Epidermal melanocyte (primary cell): ENCODE measurements around the gene FSCB.
"Not testable (repeated sequence)": the region's sequence is repeated elsewhere in the genome, so short reads cannot be mapped to it uniquely, and the experiment has no call there.

Experiments used
- DNase-seq: peaks from one replicate; pipeline ENCODE4 v3.0.0; 2011; ENCODE audit warnings: low spot score; ENCODE audit not compliant: insufficient read length

Gene FSCB, protein sequence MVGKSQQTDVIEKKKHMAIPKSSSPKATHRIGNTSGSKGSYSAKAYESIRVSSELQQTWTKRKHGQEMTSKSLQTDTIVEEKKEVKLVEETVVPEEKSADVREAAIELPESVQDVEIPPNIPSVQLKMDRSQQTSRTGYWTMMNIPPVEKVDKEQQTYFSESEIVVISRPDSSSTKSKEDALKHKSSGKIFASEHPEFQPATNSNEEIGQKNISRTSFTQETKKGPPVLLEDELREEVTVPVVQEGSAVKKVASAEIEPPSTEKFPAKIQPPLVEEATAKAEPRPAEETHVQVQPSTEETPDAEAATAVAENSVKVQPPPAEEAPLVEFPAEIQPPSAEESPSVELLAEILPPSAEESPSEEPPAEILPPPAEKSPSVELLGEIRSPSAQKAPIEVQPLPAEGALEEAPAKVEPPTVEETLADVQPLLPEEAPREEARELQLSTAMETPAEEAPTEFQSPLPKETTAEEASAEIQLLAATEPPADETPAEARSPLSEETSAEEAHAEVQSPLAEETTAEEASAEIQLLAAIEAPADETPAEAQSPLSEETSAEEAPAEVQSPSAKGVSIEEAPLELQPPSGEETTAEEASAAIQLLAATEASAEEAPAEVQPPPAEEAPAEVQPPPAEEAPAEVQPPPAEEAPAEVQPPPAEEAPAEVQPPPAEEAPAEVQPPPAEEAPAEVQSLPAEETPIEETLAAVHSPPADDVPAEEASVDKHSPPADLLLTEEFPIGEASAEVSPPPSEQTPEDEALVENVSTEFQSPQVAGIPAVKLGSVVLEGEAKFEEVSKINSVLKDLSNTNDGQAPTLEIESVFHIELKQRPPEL

DNA sequence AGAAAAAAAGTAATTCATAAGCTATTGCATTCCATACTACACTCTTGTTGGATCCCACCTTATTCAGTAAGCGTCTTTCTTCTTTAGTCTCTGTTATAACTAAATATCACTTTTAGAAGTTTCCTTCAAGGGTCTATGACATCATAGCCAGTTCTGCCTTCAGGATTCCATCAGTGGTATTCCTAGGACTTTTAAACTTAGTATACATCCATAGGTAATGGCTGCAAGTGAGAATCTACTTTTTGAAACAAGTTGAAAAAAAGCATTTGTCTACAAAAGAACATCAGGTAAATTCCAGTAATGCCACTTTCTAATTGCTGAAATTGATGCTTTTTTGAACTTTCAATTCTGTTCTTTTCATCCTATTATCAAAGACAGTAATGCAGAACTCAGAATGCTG, at the start of gene FSCB:
TSS of gene FSCB (minus strand) at position 101 of the 400 bp plus-strand sequence. CDS start 296 bp downstream, outside the sequence.
- no peak for DNase-seq

DNA sequence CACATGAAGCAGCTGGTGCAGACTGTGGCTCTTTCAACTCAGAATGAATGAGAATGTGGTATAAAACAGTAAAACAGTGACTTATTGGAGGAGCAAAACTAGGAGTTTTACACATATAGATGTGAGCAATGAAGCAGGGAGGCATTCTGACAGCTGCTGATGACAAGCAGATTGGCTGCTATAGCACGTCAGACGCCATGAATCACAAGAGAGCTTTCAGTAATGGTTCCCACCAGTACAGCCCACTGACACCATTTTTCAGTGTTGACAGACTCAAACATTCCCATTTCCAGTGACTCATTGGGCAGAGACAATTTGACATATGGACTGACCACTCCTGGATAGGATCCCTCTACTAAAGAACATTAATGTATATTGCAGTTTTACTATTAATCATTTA, 24.6 kb upstream of the FSCB start:
- no peak for DNase-seq

DNA sequence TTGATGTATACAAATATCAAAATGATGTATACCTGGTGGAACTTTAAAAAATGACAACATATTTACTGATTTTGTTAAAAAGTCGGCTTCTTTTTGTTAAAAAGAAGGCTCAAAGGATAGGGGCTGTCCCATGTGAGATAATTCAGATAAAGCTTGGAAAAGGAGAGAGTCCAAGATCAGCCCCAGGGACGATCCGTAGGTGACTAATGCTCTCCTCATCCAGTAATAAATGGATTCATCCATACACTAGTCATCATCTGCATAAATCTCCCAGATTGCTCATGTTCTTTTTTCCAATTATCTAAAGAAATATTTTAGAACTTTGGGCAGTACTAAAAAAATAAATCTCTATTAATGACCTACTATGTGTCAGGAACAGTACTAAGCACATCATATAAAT, 23.4 kb upstream of the FSCB start:
- DNase-seq: no peak

DNA sequence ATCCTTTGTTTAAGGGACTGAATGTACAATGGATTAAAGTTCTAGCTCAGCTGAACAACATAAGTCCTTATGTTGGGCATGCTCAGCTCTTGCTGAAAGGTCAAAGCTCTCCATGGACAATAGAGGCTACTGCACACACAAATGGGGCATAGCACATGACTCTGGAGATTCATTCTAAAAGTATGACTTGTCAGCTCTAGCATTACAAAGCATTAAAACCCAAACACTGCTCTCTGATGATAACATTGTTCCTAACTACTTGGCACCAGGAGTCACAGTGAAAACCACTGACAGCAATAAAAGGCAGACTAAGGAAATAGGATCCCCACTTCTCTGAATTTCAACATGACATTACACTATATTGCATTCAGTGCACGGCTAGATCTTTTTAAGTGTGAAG, 21.9 kb upstream of the FSCB start:
- no peak for DNase-seq

DNA sequence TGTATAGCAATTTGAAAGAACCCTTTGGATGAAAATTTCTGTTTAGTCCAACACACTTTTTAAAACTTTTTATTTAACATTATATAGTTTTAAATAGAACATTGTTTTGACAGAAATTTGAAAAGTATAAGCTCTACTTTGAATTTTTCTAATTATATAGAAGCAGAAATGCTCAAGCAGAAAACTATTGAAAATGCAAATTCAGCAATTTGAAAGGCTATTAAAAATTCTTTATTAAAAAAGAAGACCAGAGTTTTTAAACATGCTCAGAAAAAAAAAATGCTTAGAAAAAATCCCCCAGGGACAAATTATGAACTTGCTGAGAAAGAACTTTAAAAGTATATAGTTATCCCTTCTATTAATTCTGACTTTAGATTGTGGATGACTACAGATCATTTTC, 21.1 kb upstream of the FSCB start:
- DNase-seq: no peak

DNA sequence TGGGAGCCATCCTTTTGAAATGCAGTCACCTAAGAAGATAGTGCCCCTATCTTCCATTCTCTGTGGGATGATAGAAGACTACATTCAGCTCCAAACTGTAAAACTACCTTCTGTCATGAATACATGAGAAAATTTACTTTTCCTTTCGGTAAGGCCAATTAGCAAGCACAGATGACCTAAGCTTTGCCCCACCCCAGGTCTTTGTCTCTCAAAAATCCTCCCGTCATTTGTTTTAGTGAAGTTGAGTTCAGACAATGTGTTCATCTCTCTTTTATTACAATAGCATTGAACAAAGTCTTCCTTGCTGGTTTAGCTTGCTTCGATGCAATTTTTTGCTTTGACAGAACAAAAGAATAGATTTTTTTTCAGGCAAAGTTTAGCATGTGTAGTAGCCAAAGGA, 18.2 kb upstream of the FSCB start:
- no peak for DNase-seq

DNA sequence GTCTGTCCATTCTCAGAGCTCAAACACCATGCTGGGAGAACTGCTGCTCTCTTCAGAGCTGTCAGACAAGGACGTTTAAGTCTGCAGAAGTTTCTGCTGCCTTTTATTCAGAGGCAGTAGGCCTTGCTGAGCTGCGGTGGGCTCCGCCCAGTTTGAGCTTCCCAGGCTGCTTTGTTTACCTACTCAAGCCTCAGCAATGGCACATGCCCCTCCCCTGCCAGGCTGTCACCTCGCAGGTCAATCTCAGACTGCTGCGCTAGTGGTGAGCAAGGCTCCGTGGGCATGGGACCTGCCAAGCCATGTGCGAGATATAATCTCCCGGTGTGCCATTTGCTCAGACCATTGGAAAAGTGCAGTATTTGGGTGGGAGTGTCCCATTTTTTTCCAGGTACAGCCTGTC, 8.6 kb upstream of the FSCB start:
- DNase-seq: not testable (repeated sequence)

DNA sequence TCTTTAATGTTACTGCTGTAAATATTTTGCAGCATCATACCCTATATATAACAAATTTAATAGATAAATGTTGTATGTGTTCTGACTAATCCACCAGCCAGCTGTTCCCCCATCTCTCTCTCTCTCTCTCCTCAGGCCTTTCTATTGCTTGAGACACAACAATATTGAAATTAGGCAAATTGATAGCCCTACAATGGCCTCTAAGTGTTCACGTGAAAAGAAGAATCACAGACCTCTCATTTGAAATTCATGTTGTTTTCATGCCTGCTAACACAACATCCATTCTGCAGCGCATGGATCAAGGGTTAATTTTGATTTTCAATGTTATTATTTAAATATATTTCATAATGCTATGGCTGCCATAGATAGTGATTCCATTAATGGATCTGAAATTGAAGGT, 1.8 kb upstream of the FSCB start:
- no peak for DNase-seq

DNA sequence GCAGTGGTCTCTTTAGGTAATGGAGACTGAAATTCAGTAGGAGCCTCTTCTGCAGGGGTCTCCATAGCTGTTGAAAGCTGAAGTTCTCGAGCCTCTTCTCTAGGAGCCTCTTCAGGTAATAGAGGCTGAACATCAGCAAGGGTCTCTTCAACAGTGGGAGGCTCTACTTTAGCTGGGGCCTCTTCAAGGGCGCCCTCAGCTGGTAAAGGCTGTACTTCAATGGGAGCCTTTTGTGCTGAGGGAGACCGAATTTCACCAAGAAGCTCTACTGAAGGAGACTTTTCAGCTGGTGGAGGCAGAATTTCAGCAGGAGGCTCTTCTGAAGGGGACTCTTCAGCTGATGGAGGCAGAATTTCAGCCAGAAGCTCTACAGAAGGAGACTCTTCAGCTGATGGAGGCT, 1.5 kb downstream of the FSCB start:
- DNase-seq: no peak

DNA sequence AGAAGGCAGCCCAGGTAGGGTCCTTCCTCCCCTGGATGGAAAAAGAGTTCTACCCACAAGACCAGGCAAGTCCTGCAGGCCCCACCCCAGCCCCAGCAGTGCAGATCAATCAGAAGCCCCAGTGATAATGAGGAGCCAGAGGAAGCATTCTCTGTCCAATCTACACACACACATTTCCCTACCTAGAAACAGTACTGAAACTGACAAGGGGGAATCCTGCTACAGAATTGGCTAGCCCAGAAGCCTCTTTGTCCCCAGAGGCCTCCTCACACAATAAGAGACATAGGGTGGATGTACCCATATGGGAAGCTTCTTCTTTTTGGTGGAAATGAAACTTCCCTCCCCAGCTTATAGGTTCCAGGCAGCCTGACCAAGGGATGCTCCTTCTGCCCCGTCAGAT, 9.9 kb downstream of the FSCB start:
- DNase-seq: no peak

DNA sequence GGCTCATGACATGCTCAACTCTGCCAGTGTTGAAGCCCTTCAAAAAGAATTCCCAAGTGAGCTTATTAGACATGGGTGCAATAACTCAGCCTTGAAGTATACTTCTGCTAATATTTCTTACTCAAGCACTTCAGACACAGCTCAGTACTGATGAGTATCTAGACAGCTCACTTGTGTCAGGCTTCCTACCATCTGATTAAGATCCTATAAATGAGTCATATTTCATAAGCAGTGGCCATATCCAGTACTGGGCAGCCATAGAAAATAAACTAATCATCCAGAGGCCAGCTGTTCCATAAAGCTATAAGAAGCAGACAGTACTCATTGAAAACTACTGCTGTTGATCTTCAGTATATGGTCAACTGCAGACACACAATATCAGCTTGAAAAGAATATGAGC, 12.9 kb downstream of the FSCB start:
- DNase-seq: no peak

DNA sequence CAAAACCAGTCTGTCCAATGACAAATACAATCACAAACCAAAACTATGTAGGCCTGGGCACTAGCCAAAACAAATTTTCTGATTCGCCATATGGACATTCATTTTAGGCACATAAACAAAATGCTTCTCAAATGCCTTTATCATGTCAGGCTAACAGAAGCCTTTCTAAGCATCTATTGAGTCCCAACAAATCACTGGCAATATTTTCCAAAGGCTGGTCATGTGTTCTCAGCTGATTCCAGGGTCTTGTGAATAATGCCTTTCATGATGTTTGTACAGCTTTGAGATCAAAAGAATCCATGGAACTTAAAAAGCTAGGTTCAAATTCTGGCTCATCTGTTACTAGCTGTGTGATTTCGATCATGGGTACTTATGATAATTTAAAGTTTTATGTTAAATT, 16.1 kb downstream of the FSCB start:
- DNase-seq: no peak

DNA sequence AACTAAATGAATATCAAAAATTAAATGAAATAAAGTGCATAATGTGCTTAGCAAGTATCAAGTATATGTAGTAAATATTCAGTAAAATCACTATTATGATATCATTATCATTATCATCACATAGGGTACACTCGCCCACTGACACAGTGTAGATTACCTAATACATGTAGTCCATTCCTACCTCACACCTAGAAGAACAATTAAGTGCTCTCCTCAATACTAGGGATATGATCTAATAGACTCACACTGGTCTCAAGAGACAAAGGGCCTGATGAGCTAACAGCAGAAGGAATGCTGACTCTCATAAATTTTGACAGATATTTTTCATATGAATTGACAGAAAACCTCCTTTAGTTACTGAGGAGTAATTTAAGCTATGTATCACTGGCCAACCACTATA, 29.1 kb downstream of the FSCB start:
- no peak for DNase-seq

DNA sequence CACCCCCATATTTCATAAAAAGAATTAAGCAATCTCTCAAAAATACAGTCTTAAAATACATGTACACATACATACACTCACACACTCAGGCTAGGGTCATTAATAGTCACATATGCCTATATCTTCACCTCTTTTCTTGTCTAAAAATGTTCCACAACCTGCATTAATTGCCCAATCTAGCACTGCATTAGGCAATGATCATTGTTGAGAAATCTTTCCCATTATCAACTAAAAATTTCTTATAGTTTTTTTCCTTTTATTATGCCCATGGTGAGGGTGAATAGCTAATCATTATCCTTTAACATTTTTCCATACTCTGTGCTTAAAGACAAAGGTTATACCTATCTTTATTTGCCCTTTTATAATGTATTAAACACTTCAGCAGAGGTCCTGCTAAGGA, 38.3 kb downstream of the FSCB start:
- DNase-seq: no peak

DNA sequence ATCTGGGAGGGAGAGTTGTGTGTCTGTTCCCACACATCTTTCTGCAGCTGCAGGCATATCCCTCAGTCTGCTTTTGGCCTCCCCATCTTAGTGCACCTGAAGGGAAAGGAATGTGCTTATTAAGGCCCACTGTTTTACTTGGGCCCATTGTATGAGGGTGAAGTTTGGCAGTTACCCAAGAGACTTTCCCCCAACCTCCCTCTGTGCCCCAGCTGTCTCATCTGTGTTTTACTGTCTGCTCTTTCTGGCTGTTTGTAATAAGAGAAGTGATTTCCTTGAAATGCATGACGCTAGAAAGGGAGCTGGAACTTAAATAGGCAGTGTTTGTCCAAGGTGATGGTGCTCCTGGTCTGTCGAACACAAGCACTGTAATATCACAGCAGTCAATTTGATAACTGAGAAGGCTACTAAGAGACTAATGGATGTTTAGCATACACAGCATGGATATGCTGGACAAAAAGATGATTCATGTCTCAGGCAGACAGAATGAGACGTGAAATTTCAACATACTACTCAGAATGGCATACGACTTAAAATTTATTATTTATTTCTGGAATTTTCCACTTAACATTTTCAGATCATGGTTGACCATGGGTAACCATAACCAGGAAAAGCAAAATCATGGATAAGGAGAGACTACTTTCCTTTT, 43.6 kb downstream of the FSCB start:
- DNase-seq: no peak

DNA sequence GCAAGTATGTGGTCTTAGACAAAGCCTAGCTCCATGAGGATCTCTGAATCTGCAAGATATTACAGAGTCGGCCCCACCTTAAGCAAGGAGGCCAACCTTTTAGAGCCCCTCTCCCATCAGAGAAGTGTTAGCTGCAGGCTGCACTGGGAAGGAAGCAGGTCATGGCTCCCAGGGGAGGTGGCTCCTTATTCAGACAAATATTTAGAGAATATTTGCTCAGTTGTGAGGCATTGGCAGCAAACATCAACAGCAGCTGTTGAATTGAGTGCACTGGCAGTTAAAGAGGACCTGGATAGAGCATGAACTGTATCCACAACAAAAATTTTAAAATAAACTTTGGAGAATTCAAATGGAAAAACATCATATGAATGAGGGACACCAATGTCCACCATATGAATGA, 44.7 kb downstream of the FSCB start:
- no peak for DNase-seq

DNA sequence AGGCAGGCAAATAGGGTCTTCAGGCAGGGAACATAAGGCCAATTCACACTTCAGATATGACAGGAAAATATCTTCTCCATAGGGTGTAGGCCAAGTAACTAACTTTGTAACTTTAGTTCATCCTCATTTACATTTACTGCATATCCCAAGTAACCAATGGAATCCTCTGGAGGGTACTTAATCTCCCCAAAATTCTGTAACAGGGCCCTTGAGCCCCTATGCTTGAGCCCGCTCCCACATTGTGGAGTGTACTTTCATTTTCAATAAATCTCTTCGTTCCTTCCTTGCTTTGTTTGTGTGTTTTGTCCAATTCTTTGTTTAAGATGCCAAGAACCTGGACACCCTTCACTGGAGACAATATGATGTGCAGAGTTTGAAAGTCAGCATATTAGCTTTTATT, 45.3 kb downstream of the FSCB start:
- no peak for DNase-seq
